NOMO-1 treated with dmso at 0.1 percent for 144 hours (cell line): ENCODE data around the gene LCN9.
"Not testable (repeated sequence)": the region's sequence is repeated elsewhere in the genome, so short reads cannot be mapped to it uniquely, and the experiment has no call there.

Experiments
- DNase-seq: peaks from one replicate; lab custom pipeline; 2025; ENCODE audit not compliant: unreplicated experiment; lab: John Stamatoyannopoulos, UW

Gene LCN9

DNA sequence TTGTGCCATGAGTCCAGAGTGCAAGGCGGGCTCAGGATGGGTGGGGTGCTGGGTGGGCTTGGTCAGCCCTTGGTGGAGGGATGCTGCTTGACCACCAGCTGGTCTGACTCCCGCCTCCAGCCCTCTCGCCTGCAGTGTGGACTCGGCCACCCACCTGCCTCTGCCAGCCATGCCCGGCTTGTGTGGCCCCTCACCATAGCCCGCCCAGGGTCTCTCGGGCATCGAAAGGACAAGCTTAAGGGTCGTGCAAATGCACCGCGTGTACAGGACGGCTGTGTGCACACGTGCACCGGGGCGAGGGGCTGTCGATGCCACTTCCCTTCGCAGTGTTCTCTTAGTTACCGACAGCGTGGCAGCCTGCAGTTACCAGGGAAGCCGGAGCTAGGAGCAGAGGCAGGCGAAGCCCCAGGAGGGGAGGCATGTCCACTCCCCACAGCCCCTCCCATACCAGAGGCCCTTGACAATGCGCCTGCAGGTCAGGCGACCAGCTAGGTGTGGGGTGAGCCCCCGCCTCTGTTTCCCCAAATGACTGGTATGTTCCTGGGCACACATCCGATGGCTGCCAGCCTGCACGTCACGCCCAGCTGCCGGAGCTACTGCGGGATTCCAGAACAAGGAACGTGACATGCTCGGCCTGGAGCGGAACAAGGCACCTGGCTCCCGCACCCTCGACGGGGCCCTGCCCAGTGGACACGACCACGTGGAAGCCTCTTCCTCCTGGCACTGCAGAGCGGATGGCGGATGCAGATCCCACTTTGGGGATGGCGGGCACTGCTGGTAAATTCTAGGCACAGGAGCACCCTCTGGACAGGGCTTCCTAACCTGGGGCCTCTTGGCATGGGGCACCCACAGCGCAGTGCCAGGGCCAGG, 7.8 kb downstream of the LCN9 start:
- no peak for DNase-seq

DNA sequence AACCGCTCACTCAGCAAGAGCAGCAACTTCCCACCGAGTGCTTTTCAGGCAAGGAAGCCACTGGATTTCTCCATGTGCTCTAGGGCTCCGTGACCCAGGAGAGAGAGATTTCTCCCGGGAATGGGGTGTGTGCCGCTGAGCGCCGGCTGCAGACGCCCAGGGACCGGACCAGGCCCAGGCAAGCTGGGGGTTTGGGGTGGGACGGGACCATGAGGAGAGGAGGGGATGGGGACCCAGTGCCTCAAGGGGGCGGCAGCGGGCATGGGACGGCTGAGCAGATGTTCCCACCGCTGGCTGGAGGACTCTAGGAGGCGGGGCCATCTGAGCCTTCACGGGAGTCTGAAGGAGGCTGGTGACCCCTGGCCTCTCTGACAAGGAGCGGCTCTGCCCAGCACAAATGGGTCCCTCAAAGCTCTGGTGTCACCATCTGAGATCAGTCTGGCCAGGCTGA, 8.5 kb downstream of the LCN9 start:
- DNase-seq: no peak

DNA sequence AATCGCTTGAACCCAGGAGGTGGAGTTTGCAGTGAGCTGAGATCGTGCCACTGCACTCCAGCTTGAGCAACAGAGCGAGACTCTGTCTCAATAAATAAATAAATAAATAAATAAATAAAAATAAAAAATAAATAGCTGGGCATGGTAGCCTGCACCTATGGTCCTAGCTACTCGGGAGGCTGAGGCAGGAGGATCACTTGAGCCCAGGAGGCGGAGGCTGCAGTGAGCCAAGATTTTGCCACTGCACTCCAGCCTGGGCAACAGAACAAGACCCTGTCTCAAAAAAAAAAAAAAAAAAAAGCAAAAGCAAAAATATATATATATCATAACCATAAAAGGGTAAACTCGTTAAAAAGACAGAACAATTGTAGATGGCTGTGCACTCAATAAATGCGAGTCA, 9.7 kb downstream of the LCN9 start:
- DNase-seq: not testable (repeated sequence)

DNA sequence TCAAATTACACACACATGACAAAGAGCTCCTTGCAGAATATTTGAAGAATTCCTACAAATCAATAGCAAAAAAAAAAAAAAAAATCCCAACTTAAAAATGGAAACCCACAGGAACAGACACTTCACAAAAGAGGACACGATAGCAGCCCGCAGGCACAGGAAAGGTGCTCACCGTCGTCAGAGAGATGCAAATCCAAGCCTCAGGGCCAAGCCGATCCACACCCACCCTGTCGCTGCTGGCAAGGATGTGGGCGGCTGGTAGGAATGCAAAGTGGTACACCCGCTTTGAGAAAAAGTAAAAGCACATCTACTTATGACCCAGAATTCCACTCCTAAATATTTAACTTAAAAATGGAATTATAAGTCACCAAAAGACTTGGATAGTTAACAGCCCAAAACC, 10.8 kb downstream of the LCN9 start:
- no peak for DNase-seq

DNA sequence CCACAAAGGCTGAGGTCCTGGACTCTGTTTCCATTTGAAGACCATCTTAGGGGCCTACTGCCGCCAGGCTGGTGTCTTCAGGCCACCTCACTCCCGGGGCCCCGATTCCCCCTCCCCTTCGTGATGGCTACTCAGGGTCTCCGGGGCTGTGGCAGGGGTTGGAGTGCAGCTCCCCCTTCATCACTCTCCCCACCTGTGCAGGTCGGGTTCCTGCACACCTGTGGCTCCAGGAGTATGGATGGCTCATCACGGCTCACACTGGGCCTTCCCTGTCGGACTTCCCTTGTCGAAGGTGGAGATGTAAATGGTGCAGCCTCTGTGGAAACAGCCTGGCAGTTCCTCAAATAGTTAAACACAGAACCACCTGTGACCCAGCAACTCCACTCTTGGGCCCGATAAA, 11.9 kb downstream of the LCN9 start:
- no peak for DNase-seq

DNA sequence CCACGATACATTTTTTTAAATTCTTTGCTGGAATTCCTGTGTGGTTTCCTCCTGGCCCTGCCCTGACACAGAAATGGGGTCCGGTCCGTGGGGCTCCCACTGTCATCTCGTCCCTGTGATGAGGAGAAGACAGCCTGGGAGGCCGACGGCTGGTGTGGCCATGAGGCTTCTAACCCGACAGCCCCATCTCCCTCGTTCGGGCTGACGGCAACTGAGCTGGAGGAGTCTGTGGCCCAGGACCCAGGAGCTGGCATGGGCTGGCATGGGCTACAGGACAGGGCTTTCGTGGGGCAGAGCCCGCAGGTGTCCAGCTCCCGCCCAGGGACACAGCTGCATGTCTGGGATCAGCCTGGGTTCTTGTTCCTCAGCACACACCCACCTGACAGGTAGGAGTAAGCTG, 13.8 kb downstream of the LCN9 start:
- no peak for DNase-seq

DNA sequence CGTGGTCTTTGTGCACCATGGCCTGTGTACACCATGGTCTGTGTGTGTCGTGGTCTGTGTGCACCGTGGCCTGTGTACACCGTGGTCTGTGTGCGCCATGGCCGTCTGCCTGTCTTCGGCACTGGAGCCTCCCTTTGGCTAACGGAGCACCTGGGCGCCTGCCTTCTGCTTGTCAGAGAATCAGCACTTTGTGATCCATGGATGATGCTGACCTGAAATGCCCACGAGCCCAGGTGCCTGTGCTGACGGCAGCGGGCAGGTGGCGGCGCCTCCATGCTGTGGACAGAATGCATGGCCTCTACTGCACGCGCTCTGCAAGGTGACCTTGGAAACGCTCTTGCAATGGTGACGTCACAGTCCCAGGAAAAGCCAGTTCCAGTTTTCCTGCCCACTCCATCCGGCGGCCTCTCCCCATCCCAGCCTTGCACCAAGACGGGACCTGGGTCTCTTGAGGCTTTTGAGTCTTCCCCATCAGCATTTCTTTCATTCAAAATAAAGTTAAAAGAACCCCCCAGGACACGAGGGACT, 14.6 kb downstream of the LCN9 start:
- DNase-seq: no peak

DNA sequence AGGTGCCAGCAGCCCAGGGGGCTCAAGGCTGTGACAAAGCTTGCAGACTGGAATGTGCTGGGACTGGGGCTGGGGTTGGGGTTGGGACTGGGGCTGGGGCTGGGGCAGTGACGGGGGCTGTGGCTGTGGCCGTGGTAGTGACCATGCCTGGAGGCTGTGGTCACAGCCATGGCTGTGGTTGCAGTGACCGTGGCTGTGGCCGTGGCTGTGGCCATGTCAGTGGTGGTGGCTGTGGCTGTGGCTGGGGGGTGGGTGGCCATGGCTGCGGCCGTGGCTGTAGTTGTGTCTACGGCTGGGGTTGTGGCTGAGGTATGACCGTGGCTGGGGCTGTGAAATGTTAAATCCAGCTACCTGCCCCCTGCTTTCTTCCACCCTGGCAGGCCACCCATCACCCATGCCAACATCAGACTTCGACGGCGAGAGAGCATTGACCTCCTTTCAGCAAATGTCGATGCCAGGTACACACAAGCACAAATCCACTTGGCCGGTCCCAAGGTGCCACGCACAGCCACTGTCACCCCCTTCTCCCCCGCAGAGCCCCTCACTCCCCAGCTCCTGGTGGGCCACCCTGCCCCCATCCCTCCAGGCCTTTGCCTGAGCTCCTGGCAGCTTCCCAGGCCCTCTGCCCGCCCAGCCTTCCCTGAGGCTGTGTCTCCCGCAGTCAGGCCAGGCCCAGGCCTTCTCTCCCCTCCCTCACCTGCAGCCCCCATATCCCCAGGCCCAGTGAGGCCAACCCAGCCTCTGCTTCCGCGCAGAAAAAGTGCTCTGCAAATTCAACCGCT, 15.3 kb downstream of the LCN9 start:
- no peak for DNase-seq

DNA sequence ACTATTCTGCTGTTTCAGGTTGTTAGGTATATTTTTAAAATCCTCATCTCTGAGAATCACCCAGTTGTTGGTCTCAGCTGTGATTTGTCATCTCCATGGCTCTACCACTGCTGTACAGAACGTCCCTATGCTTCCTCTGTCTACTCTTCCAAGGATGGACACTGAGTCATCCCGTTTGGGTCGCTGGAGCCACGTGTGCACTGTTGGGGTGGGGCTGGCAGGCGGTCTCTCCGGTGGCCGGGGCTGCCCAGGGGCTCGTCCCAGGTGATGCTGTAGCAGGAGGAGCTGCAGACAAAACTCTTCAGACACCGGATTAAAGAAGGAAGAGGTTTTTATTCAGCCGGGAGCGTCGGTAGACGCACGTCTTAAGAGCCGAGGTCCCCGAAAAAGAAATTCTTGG, 16.9 kb downstream of the LCN9 start:
- no peak for DNase-seq

DNA sequence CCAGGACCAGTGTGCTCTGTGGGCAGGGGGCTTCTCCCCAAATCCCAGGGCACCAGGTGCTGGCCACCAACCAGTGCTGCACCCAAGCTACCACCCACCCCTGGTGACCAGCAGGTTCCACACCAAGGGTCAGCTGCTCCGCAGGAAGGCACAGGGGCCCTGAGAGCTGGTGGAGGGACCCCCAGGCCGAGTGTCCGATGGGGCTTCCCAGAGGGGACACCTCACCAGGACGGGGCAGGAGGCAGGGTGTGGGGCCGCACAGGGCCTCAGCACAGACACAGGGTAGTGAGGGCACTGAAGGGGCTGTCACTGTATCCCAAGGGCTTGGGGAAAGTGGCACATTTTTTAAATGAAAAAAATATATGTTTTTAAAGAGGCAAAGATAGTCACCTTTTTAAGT, 18.1 kb downstream of the LCN9 start:
- no peak for DNase-seq

DNA sequence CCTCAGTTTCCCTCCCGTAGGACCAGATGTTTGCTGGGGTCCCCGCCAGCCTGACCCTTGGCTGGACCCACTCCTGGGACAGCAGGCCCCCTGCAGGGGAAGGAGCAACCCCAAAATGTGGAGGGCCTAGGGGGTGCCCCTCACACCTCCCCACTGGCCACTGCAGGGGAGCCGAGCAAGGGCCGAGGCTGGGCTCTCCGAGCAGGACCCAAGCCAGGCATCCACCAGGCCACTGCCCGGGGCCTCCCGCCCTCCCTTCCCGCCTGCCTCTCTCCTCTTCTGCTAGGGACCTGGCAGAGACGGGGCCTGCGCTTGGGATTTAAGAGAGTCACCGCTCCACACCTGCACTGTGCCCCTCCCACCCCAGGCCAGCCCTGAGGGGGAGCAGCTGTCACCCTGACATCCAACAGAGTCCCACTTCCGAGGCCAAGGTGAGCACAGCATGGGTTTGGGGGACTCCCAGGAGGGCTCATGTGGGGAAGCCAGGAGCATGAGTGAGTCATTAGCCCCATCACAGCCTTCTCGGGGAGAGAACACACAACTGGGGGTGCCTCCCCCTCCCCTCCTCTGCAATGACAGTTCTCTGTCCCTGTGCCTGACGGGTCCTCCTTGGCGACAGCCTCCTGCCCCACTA, 20.4 kb downstream of the LCN9 start:
- DNase-seq: no peak

DNA sequence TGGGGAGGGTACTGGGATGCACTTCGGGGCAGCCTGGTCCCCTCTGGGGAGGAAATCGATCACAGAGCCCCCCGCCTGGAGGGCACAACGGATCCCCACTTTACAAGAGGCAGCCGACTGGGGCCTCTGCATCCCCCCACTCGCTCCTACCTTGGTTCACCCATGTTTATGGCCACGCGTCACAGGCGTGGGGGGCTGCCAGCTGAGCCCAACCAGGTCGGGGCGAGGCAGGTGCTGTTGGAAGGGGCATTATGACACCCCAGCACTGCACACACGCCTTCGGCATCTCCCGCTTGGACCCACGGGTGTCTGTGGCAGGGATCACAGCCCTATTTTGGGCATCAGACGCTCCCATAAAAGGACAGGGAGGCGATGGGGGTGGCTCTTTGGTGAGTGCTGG, 21.6 kb downstream of the LCN9 start:
- DNase-seq: no peak

DNA sequence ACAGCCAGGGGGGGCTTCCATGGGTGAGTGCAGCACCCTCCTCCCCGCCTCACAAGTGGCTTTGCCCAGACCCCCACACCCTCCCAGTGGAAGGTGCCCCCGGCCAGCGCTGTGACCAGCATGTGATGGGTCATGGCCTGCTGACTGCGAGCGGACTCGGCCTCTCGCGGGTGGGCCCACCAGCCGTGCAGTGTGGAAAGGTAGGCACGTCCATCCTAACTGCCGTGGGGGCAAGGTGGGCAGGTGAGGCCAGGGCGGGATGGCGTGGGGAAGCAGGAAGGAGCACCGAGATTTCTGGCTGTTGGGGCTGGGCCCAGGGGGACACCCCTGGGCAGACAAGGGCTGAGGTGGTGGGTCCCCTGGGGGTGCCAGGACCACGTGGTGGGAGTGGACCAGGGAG, 24.1 kb downstream of the LCN9 start:
- DNase-seq: no peak

DNA sequence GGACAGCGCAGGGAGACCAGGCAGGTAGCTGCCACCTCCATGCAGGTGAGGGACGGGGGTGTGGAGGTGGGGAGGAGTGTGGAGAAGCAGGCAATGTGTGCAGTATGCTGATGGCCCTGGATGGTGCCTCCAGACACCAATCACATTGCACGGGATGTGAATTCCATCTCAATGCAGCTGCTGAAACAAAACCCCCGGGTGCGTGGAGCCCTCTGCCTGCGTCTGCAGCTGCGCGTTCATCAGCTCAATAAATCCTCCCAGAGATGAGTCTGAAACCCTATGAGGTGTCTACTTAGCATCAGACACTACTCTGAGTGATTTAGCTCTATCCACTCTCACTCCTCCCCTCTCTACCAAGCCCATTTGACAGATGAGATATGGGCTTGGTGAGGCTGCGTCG, 25.9 kb downstream of the LCN9 start:
- no peak for DNase-seq

DNA sequence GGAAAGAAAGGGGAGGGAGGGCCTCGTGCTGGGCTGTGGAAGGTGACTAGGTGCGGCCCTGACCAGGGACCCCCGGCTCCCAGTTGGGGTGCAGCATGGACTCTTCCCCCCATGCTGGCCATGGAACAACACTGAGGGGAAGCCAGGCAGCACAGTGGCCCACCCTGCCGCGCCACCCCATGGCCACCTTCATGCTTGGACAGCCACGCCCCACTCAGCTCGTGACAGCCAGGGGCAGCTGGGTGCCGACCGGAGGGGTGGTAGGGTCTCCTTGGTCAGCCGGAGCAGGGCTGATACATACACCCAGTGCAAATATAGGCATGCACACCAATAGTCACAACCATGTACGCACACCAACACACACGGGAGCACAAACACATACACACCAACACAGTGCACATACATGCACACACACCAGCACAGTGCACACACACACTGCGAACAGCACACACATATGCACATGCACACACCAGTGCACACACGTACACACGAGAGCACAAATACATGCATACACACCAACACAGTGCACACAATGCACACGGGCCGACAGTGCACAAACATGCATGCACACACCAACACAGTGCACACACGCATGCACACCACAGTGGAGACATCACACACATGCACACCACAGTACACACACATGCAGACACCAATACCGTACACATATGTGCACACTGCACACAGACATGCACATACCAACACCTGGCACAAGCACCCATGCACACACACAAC, 27.9 kb downstream of the LCN9 start:
- no peak for DNase-seq

DNA sequence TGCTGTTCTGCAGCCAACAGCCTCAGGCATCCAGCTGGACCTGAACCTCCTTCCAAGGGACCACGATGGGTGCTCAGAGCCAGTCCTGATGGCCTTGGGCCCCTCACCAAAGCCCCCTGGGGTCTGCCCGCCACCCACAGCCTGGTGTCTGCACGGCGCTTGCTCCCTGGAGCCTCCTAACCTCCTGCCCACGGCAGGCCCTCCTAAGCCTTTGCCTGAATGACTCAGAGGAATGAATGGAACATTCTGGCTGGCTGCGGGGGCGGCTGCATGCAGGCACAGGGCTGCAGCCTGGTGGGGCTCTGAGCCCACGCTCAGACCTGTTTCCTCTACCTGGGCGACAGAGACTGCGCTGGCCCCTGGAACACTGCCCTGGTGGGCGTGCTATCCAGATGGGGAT, 29.3 kb downstream of the LCN9 start:
- DNase-seq: no peak

DNA sequence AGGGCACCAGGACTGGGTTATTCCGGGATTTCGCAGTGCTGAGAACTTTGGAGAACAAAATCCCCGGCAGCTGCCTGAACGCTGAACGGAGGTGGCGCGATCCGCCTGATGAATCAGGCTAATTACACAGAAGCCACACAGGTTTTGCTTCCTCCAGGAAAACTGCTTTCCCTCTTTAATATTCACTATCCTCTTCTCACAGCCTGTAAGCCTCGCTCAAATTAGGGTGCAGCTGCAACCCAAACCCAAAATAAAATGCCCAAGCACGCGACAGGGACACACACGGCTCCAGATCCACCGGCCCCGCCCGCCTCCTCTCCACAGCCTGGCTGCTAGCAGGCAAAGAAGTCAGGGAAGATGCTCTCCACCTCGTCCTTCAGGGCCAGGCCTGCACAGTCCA, 30.2 kb downstream of the LCN9 start:
- DNase-seq: no peak

DNA sequence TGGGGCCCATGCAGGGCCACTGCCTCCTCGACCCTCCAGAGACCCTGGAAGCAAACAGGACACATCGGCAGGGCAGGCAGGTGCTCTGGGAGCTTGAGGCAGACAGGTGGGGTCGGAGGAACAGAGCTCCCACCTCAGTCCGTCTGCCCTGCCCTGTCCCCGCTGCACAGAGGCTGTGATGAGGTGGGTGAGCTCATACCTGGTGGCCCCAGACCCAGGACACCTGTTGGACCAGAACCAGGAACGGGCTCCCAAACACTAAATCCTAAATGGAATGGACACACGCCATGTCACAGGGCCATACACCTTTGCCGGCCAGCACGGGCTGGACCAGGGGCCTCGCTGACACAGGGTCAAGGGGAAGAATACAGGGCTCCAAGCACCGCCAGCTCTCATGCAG, 30.7 kb downstream of the LCN9 start:
- no peak for DNase-seq

DNA sequence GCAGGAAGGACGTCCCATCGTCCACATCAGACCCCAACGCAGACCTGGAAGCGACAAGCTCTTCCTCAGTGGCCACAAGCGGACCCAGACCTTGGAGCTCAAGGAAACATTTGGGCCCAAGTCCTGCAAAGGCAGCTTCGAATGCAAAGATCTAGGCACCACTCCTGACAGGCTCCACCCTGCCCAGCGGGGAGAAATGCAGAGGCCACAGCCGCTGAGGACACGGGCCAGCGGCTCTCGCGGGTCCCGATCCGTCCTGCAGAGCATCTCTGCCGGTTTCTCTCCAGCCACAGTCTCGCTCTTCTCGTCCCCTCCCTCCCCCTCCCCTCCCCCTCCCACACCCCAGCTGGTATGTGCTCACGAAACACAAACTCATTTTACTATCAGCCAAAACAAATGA, 31.3 kb downstream of the LCN9 start:
- no peak for DNase-seq

DNA sequence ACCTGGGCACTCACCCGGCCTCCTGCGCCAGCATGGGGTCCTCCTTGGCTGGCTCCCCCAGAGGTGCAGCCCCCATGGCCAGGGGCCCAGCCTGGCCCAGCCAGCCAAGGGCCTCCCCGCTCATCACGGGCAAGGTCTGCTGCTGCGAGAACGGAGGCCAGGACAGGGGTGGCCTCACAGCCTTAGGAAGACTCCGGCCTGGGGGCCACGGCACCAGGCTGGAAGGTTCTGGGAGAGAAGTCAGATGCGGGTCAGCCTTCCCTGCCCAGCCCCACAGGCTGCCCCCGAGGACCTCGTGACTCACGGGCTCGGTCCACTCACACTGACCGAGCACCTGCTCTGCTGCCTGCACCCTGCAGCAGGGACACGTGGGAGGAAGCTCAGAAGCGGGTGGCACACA, 31.9 kb downstream of the LCN9 start:
- DNase-seq: no peak

DNA sequence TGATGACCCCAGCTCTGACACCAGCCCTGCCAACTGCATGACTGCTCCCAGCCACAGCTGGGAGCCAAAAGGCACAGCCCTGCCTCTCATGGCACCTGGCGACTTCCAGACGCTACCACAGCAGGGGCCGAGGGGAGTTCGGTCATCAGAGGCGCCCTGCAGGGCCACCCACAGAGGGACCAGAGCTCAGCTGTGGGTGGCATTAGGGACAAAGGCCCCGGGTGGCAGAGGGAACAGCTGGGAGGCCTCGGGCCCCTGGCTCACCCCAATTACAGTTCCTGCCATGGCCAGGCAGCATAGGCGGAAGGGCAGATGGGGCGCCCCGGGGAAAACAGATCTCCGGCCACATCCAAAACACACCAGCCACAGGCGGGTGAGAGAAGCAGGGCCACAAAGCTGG, 32.5 kb downstream of the LCN9 start:
- no peak for DNase-seq
